Measurements from ENCODE around the gene ZNF408. TPM values are rescaled to one million over a fixed set of nuclear protein-coding genes. Genes with fewer than 3 reads are reported as not detected.

The ZNF408 gene
- total RNA-seq, 1 experiment from 2014 or later = 14.4 TPM

DNA sequence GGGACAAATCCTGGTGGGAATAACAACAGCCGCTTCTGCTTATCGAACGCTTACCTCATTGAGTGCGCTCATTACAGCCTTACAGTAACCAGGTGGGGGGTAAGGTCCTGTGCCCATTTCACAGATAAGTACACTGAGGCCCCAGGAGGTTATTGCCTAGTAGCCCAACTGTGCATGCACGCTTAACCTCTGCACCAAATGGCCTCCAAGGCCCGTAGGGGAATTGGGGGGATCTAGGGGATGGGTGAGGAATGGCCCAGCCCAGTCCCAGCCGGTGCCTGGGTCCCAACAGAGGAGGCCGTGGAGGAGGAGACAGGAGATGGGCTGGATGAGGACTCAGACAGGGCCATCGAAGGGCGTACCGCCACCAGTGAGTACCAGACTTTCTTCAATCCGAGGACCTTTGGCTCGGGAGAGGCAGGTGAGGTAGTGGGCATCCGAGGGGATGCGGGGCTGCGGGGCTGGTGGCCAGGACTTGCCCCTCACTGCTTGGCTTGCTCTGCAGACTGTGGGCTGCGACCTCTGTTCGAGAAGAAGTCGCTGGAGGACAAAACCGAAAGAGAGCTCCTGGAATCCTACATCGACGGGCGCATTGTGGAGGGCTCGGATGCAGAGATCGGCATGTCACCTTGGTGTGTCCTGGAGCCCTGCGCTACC is 25.5 kb downstream of the ZNF408 start:
- ChIA-PET CTCF (no interaction called here), RAD21 (ENCODE audit: low non-redundant PET in 1 of 2, low total read pairs in 2 of 2, uncharacterized antibody in 2 of 2, unreplicated experiment in 2 of 2) (no interaction called here), POLR2A (no interaction called here)
- TF ChIP-seq EZH2 (IDR thresholded peaks at IDR 0.05) (no peak), ATF3 (IDR thresholded peaks at IDR 0.05) (no peak), FOSL1 (IDR thresholded peaks at IDR 0.05; ENCODE audit: low read depth) (no peak), JUND (IDR thresholded peaks at IDR 0.05) (no peak)
- Histone ChIP-seq H3K9ac (ENCODE audit: low read length) (no peak overlapping the region), H3K79me2 (ENCODE audit: insufficient read depth, low read length) (no peaks in the 10 kb centered on the region), H3K9me3 (ENCODE audit: control insufficient read depth in 1 of 2, insufficient read depth in 1 of 2, low read depth in 1 of 2, low read length in 2 of 2) (no peaks in the 10 kb centered on the region), H2AFZ (ENCODE audit: low read depth, low read length, poor library complexity, severe bottlenecking) (no peak overlapping the region), H3K4me1 (ENCODE audit: control insufficient read depth in 1 of 2, insufficient read depth in 2 of 2, low read length in 2 of 2) (no peaks in the 10 kb centered on the region), H3K9me2 (ENCODE audit: insufficient read depth) (no peaks in the 10 kb centered on the region), H3K27me3 (ENCODE audit: insufficient read depth, low read length) (no peaks in the 10 kb centered on the region), H3K27ac (ENCODE audit: low read depth, low read length) (no peak overlapping the region), H4K20me1 (ENCODE audit: insufficient read depth) (no peaks in the 10 kb centered on the region), H3K36me3 (ENCODE audit: control insufficient read depth in 1 of 2, insufficient read depth in 2 of 2, low read length in 2 of 2) (no peaks in the 10 kb centered on the region), H3K4me3 (replicated peaks in 1 of 2; ENCODE audit: low read depth in 1 of 2, low read length in 2 of 2) (no peak overlapping the region), H3K4me2 (ENCODE audit: low read length) (no peak overlapping the region)
- DNase-seq (ENCODE audit: low read depth, low spot score) (no peak), ATAC-seq (no peak)
- no TSS peak for BruUV-seq (replicated peaks)
- intact Hi-C loops (cut with micrococcal nuclease) = no loop called here

DNA sequence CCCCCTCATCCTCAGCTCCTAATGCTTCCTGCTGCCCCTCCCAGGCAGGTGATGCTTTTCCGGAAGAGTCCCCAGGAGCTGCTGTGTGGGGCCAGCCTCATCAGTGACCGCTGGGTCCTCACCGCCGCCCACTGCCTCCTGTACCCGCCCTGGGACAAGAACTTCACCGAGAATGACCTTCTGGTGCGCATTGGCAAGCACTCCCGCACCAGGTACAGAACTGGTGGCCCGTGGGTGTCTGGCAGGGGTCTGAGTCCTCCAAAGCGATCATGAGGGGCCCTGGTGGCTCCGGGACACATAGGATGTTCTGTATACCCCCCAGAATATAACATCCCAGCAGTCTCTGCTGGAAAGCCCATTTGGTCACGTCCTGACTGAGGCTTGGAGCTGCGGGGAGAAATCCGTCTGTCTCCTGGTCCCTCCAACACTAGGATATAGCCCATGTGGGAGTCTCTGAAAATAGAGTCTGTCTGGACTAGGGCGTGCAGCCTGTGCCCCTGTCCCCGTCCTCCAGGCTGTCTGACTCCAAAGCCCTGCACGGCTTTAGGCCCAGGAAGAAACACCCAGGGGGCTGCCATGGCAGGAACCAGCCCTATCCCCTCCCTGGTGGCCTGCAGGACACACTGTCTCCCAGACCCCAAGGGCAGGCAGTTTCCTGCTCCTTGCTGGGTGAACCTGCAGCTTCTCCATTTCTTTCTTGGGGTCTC is 27.3 kb downstream of the ZNF408 start:
- no peak overlapping the region for H3K27ac ChIP-seq (ENCODE audit: low read depth, low read length)
- H3K27me3 ChIP-seq (ENCODE audit: insufficient read depth, low read length) = no peaks in the 10 kb centered on the region
- no peak overlapping the region for H2AFZ ChIP-seq (ENCODE audit: low read depth, low read length, poor library complexity, severe bottlenecking)
- intact Hi-C loops (cut with micrococcal nuclease) = no loop called here
- H3K4me3 ChIP-seq (replicated peaks in 1 of 2; ENCODE audit: low read depth in 1 of 2, low read length in 2 of 2) = no peak overlapping the region
- H3K9me3 ChIP-seq (ENCODE audit: control insufficient read depth in 1 of 2, insufficient read depth in 1 of 2, low read depth in 1 of 2, low read length in 2 of 2) = no peaks in the 10 kb centered on the region
- CTCF ChIA-PET = no interaction called here
- TF ChIP-seq CEBPB (IDR thresholded peaks at IDR 0.05; ENCODE audit: low read depth) (no peak), SRF (IDR thresholded peaks at IDR 0.05; ENCODE audit: low read depth) (no peak), TCF7L2 (IDR thresholded peaks at IDR 0.05; ENCODE audit: borderline replicate concordance, extremely low read depth, insufficient read depth, insufficient read length) (no peak), YY1 (IDR thresholded peaks at IDR 0.05; ENCODE audit: extremely low read depth, insufficient replicate concordance, low read depth, low read length) (no peak), EZH2 (IDR thresholded peaks at IDR 0.05) (no peak), FOSL1 (IDR thresholded peaks at IDR 0.05; ENCODE audit: low read depth) (no peak), SP1 (IDR thresholded peaks at IDR 0.05; ENCODE audit: low read depth) (no peak)
- no peak for DNase-seq (ENCODE audit: low read depth, low spot score)
- POLR2A ChIA-PET = no interaction called here
- no peaks in the 10 kb centered on the region for H3K79me2 ChIP-seq (ENCODE audit: insufficient read depth, low read length)
- no TSS peak for BruUV-seq (replicated peaks)
- no peaks in the 10 kb centered on the region for H4K20me1 ChIP-seq (ENCODE audit: insufficient read depth)
- ATAC-seq = no peak
- no peaks in the 10 kb centered on the region for H3K9me2 ChIP-seq (ENCODE audit: insufficient read depth)
- H3K36me3 ChIP-seq (ENCODE audit: control insufficient read depth in 1 of 2, insufficient read depth in 2 of 2, low read length in 2 of 2) = no peaks in the 10 kb centered on the region
- H3K4me1 ChIP-seq (ENCODE audit: control insufficient read depth in 1 of 2, insufficient read depth in 2 of 2, low read length in 2 of 2) = no peaks in the 10 kb centered on the region
- RAD21 ChIA-PET (ENCODE audit: low non-redundant PET in 1 of 2, low total read pairs in 2 of 2, uncharacterized antibody in 2 of 2, unreplicated experiment in 2 of 2) = no interaction called here
- H3K4me2 ChIP-seq (ENCODE audit: low read length) = no peak overlapping the region
- no peak overlapping the region for H3K9ac ChIP-seq (ENCODE audit: low read length)

All from HCT116 (cell line).